Measurements from ENCODE around the gene RAB6B.

RAB6B gene

GRCh38 chr3:133825969-133826727 lies 69.5 kb downstream of the RAB6B start:
- no peak overlapping the region for H3K4me3 ChIP-seq (ENCODE audit: low read depth, low read length)
- DNase-seq (ENCODE audit: low read depth): no peak

GRCh38 chr3:133824961-133825485 lies 70.7 kb downstream of the RAB6B start:
- TF ChIP-seq POLR2A (IDR thresholded peaks at IDR 0.05; ENCODE audit: extremely low read depth, insufficient read length) (no peak), CTCF (IDR thresholded peaks at IDR 0.05; ENCODE audit: low read depth, low read length) (no peak), MAX (IDR thresholded peaks at IDR 0.05; ENCODE audit: low read depth, low read length) (no peak), MYC (IDR thresholded peaks at IDR 0.05; ENCODE audit: low read depth, low read length) (no peak)
- DNase-seq (ENCODE audit: low read depth): no peak
- no peak overlapping the region for H3K4me3 ChIP-seq (ENCODE audit: low read depth, low read length)

More at GRCh38 chr3:133825969-133826727, 69.5 kb downstream of the RAB6B start:
- TF ChIP-seq POLR2A (IDR thresholded peaks at IDR 0.05; ENCODE audit: extremely low read depth, insufficient read length) (no peak), MAX (IDR thresholded peaks at IDR 0.05; ENCODE audit: low read depth, low read length) (no peak), CTCF (IDR thresholded peaks at IDR 0.05; ENCODE audit: low read depth, low read length) (no peak), MYC (IDR thresholded peaks at IDR 0.05; ENCODE audit: low read depth, low read length) (no peak)

GRCh38 chr3:133821767-133822638 lies 73.7 kb downstream of the RAB6B start:
- DNase-seq (ENCODE audit: low read depth): no peak
- no peak overlapping the region for H3K4me3 ChIP-seq (ENCODE audit: low read depth, low read length)
- no peak for TF ChIP-seq POLR2A (IDR thresholded peaks at IDR 0.05; ENCODE audit: extremely low read depth, insufficient read length)
- TF ChIP-seq CTCF (IDR thresholded peaks at IDR 0.05; ENCODE audit: low read depth, low read length): no peak
- TF ChIP-seq MAX (IDR thresholded peaks at IDR 0.05; ENCODE audit: low read depth, low read length): no peak
- no peak for TF ChIP-seq MYC (IDR thresholded peaks at IDR 0.05; ENCODE audit: low read depth, low read length)

- no peak for DNase-seq (ENCODE audit: low read depth)
- H3K4me3 ChIP-seq (ENCODE audit: low read depth, low read length): no peak overlapping the region
- no peak for TF ChIP-seq MAX (IDR thresholded peaks at IDR 0.05; ENCODE audit: low read depth, low read length)
- TF ChIP-seq MYC (IDR thresholded peaks at IDR 0.05; ENCODE audit: low read depth, low read length): no peak
- no peak for TF ChIP-seq POLR2A (IDR thresholded peaks at IDR 0.05; ENCODE audit: extremely low read depth, insufficient read length)
- TF ChIP-seq CTCF (IDR thresholded peaks at IDR 0.05; ENCODE audit: low read depth, low read length): no peak
These were observed 74.6 kb downstream of the RAB6B start for GRCh38 chr3:133820889-133821675.

- H3K4me3 ChIP-seq (ENCODE audit: low read depth, low read length): no peak overlapping the region
- no peak for DNase-seq (ENCODE audit: low read depth)
- TF ChIP-seq CTCF (IDR thresholded peaks at IDR 0.05; ENCODE audit: low read depth, low read length) (no peak), MAX (IDR thresholded peaks at IDR 0.05; ENCODE audit: low read depth, low read length) (no peak), MYC (IDR thresholded peaks at IDR 0.05; ENCODE audit: low read depth, low read length) (no peak), POLR2A (IDR thresholded peaks at IDR 0.05; ENCODE audit: extremely low read depth, insufficient read length) (no peak)
These were observed 75.6 kb downstream of the RAB6B start for GRCh38 chr3:133820129-133820528.

Data from NB4 (cell line).